NCI-H82 treated with DMSO at 0.1 percent for 48 hours (cell line): ENCODE measurements around the gene NDUFAB1.
"Not testable (repeated sequence)": the region's sequence is repeated elsewhere in the genome, so short reads cannot be mapped to it uniquely, and the experiment has no call there.

Source experiments
- DNase-seq: peaks from one replicate; lab custom pipeline; 2025; ENCODE audit not compliant: unreplicated experiment; lab: John Stamatoyannopoulos, UW

The NDUFAB1 gene

DNA sequence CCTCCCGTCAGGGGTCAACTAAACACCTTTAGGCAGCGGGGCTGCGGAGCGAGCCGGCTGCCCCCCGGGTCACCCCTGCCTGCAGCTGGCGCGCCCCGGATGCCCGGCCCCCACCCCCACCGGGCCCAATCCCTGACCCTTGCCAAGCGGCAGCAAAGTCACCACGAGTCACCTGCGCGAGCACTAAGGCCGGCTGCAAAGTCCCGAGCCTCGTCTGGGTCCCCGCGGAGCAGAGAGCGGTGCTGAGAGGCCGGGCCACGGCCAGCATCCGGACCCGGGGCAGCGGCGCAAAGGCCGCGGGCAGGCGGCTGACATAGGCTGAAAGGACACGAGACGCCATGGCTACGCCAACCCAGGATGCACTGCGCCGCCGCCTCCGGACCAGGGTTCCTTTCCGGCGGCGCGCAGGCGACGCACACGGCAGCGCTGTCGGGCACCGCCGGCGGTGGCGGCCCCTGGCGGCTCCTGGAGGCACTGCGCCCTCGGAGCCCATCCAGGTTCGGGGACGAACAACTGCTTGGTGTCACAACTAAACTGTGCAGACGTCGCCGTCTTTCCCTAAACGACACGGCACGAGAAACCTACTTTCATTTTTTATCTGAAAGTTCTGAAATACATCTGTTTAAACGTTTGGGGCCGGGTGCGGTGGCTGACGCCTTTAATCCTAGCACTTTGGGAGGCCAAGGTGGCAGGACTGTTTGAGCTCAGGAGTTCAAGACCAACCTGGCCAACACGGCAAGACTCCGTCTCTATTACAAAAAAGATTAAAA is at the start of gene NDUFAB1:
TSS of gene NDUFAB1 (minus strand) at position 366 of the 770 bp plus-strand sequence. CDS start at position 340, 26 bp downstream.
- DNase-seq: peak; percentile 53

DNA sequence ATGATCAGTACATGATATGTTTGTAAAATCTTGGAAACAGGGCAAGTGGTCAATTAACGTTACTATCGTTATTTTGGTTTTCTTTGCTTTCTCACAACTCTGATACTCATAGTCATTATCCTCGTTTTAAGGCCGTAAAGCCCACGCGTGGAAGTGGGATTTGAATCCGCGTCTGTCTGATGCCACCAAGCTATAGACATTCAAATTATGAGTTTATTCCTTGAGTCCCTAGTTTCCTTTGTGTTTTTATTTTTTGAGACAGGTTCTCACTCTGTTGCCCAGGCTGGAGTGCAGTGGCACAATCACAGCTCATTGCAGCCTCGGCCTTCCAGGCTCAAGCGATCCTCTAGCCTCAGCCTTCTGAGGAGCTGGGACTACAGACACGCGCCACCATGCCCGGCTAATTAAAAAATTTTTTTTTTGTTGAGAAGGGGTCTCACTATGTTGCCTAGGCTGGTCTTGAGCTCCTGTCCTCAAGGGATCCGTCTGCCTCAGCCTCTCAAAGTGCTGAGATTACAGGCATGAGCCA is 46.2 kb upstream of the NDUFAB1 start:
- DNase-seq: no peak

DNA sequence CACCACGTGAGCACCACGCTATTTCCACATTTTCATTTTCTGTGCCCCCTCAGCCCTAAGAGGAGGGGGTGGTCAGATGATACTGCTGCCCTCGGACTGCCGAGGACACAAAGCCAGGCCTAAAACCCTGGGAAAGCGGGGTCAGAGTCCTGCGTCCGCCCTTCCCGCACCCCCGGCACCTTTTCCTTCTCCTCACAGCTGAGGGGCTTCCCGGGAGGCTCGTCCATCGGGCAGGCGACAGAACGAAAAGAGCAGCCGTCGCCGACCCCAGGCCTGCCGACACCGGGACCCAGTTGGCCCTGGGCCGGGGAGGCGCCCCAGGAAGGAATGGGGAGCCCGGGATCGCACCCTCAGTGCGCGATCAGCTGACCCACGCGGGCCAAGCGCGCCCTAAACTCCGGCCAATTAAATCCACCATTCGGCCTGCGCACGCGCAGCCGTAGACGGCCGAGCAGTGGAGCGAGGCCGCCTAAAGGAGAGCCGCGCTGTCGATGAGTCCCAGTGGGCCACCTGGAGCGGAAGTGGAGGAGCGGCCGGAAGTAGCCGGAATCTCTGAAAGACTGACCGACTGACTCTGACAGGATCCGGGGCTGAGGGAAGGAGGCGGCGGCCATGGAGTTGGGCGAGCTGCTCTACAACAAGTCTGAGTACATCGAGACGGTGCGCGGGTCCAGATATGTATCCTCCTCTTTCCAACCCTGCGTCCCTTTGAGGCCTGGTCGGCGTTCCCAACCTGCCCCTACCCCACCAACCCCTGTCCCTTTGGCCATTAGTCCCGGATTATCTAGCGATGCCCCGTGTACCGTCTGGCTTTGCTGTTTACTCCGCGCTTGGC is 45.0 kb upstream of the NDUFAB1 start, which contains the start of the genes DCTN5 and PALB2:
TSS of gene DCTN5 (plus strand) at position 536 of the 835 bp plus-strand sequence. CDS start at position 613, 77 bp downstream.
TSS of gene PALB2 (minus strand) at position 380 of the 835 bp plus-strand sequence. CDS start at position 227, 153 bp downstream.
- DNase-seq: peak; percentile 83

DNA sequence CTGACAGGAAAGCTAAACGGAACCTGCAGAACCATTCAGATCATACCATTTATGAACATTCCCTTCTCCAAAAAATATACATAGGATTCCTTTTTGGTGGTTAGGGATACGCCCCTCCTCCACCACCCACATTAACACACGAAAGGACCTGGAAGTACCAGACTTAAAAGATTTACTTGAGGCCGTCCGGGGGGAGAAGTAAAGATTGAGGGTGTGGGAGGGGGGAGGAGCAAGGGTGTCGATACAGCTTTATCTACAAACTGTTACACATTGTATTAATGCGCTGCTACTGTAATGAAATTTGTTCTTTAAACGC is 44.5 kb upstream of the NDUFAB1 start:
- DNase-seq: peak; percentile 22

DNA sequence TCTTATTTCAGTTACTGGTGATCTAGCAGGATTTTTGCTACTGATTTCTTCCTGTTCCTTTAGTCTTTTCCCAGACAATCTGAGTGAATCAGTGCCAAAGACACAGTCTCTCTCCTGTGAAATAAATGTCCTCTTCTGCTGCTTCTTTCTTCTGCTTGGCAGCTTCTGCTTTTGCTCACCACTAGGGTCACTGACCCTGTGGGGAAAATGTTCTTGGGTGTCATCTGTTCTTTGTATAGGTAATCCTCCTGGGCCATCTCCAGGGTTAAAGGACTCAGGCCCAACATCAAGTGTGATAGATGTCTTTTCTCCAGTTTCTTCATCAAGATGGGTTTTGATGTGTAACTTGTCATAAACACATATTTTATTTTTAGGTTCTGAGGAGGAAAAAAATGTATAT is 39.8 kb upstream of the NDUFAB1 start:
- DNase-seq: no peak

DNA sequence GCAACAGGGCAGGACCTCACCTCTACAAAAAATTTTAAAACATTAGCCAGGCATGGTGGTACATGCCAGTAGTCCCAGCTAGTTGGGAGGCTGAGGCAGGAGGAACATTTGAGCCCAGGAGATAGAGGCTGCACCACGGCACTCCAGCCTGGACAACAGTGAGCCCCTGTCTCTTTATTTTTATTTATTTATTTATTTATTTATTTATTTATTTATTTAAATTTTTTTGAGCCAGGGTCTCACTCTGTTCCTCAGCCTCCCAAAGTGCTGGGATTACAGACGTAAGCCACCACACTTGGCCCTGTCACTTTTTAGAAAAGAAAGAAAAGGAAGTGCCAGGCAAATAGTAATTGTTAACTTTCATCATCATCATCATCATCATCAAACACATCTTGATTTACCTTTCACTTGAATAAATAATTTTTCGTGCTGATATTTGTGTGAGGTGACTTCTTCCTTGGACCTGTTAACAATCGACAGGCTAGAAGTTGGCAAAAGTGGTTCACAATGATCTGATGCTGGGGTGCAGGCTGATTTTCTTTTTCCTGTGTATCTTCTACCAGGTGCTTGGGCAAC is 38.4 kb upstream of the NDUFAB1 start:
- no peak for DNase-seq

DNA sequence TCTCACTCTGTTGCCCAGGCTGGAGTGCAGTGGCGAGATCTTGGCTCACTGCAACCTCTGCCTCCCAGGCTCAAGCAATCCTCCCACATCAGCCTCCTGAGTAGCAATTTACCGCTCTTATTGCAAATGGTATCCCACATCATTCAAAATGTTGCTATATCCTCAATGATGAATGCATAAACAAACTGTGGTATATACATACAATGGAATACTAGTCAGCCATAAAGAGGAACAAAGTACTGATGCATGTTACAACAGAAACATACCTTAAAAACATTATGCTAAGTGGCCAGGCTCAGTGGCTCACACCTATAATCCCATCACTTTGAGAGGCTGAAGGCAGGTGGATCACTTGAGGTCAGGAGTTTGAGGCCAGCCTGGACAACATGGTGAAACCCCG is 35.8 kb upstream of the NDUFAB1 start:
- DNase-seq: not testable (repeated sequence)

DNA sequence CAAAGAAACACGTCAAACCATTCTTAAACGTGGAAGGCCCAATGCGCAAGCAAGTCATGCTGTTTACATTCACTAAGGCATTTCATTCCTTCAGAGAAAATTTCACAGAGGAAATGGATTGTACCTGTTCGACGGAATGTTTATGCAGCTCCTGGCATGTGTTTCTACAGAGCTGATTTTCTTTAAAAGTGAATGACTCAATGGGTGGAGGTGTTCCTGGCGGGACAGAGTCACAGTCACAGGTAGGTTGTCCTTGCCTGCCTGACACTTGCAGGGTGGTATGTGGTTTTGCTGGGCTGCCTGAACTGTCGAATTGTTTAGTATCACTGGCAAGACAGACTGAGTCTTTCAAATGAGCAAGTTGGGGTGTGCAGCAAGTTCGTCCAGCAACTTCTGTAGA is 33.4 kb upstream of the NDUFAB1 start:
- no peak for DNase-seq

DNA sequence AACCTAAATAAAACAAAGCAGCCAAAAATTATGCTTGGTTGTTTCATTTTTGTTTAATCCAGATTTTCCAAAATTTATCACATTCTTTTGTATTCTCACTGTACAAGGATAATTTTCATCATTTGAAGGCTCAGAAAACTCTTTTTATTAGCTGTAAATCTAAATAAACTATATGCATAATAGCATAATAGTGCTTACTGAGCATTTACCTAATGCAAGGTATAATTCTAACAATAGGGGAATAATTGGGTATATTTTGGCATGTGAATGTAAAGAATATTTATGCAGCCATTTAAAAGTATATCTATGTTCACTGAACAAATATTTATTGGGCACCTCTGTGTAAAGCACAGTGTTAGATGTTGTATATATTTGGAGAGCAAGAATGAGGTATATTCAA is 28.0 kb upstream of the NDUFAB1 start:
- DNase-seq: no peak

DNA sequence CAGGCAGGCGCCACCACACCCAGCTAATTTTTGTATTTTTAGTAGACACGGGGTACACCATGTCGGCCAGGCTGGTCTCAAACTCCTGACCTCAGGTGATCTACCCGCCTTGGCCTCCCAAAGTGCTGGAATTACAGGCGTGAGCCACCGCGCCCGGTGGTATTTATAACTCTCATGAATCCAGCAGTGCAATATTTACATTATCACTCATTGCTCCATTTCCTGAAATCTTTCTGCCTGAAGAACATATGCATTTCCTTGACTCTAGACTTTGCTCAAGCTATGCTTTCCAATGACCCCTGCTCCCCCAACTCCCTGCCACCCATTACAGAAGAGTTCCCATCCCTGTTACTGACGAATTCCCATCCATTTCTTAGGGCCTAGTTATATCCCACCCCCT is 19.7 kb upstream of the NDUFAB1 start:
- DNase-seq: no peak

DNA sequence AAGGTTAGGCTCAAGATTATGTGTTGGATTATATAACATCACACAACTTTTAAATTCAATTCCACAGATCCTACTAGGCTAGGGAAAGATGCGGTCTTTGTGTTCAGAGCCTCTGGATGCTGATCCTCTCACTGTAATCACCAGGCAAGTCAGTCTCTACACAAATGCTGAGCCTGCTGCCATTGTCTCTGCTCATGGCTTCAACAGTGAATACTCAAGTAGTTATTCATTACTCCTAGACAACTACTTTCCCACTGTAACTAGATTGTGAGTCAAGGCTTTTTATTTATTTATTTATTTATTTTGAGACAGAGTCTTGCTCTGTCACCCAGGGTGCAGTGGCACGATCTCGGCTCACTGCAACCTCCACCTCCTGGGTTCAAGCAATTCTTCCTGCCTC is 15.8 kb upstream of the NDUFAB1 start:
- DNase-seq: no peak

DNA sequence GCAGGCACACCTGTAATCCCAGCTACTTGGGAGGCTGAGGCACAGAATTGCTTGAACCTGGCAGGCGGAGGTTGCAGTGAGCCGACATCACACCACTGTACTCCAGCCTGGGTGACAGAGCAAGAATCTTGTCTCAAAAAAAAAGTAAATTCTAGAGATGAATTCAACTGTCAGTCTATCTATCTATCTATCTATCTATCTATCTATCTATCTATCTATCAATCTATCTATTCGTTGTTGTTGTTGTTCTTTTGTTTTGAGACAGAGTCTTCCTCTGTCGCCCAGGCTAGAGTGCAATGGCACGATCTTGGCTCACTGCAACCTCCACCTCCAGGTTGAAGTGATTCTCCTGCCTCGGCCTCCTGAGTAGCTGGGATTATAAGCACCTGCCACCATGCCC is 14.8 kb upstream of the NDUFAB1 start:
- not testable (repeated sequence) for DNase-seq

DNA sequence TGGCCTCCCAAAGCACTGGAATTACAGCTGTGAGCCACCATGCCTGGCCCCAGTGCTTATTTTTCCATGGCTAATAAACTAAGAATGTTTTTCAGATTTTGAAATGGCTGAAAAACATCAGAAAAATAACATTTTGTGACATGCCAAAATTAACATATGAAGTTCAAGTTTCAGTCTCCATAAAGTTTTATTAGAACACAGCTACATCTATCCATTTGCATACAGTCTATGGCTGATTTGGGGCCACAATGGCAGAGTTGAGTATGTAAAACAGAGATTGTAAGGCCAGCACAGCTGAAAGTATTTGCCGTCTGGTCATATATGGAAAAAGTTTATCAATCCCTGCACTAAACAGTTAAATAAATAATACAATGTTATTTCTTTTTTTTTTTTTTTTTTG is 13.8 kb upstream of the NDUFAB1 start:
- DNase-seq: no peak

DNA sequence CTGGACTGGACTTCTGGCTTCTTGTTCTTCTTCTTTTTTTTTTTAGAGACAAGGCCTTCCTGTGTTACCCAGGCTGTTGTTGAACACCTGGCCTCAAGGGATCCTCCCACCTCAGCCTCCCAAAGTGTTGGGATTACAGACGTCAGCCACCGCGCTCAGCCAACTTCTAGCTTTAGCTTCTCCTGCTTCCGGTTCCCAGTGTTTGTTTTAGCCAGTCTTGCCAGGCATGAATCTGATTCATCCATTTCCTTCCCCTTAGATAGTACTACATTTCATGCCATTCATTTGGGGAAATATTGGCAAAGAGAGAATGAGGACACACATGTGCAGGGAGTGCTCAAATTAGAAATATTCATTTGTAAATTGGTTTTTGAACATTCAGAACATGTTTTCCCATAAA is 12.1 kb upstream of the NDUFAB1 start:
- no peak for DNase-seq

DNA sequence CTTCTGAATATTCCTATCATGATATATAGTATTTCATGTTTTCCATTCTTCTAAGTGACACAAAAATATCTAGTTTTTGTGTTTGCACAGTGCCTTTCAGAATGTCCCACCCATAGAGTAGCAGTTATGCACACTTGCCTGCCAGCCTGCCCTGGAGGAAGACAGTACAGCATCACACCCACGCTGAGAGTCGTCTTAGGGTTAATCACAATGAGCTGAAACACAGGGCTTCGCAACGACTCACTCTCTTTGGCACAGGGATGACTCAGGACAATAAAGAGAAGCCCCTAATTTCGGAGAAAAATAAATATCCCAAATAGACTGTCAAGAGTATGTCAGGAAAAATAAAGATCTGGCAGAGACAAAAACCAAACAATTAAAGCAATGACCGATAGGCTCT is 11.6 kb upstream of the NDUFAB1 start:
- DNase-seq: no peak

DNA sequence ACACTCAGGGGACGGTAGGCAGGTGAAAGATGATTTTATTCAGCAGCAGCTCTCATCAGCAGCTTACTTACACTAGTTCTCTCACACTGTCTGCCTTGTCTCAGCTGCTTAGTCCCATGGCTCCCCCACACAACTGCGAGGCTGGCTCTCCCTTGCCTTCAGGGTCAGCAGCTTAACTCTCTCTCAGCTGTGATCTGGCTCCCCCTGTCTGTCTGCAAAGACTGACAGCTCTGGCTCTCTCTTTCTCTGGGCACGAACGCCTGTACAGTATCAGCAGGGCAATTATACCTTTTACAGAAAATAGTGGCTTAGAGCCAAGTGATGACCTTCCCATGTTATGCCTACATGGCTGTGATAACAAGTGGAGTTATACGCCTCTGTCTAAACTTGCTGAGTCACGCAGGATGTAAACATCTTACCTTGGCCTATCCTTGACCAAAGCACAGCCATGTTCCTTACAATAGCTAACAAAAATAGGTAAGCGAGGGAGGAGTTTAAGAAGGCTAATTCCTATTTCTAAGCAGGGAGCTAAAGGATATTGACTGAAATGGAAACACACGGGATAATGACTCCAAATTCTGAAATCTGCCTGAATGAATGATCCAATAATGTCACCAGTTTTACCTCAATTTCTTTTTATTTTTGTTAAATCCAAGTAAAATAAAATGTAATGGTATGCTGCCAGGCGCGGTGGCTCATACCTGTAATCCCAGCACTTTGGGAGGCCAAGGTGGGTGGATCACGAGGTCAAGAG is 1.1 kb upstream of the NDUFAB1 start:
- peak; percentile 58 for DNase-seq

DNA sequence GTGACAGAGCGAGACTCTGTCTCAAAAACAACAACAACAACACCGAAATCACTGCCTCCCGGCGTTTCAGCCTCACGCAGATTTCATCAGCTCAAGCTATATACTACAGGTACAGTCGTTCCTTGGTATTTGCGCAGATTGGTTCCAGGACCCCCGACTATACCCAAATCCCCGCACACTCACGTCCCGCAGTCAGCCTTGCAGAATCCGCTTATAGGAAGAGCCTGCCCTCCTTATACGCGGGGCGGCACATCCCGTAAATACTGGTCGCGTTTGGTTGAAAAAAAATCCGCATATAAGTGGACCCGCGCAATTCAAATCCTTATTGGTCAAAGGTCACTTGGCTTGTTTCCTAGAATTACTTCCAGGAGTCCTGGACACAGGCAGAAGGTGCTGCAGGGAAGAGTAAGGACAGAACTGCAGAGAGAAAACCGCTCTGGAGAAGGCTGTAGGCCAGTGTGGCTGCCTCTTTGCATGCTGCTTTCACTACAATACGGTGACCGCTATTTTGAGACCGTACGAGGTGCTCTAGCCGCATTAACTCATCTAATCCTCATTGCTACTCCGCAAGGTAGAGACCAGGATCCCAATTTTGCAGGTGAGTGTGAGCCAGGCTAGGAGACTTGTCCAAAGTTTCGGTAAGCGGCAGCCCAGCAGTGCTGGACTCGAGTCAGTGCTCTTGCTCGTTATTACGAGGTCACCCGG is 718 bp downstream of the NDUFAB1 start:
- DNase-seq: no peak

DNA sequence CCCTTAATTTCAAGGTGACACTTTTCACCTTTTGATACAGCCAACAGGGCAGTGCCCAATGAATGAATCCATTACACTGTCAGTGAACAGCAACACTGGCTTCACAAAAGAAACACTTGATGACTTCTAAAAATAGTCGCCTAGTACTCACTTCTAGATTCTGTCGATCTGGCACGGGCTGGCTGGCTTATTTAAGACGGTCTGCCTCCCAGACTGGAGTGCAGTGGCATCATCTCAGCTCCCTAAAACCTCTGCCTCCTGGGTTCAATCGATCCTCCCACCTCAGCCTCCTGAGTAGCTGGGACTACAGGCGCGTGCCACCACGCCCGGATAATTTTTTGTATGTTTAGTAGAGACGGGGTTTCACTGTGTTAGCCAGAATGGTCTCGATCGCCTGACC is 1.9 kb downstream of the NDUFAB1 start:
- DNase-seq: no peak

DNA sequence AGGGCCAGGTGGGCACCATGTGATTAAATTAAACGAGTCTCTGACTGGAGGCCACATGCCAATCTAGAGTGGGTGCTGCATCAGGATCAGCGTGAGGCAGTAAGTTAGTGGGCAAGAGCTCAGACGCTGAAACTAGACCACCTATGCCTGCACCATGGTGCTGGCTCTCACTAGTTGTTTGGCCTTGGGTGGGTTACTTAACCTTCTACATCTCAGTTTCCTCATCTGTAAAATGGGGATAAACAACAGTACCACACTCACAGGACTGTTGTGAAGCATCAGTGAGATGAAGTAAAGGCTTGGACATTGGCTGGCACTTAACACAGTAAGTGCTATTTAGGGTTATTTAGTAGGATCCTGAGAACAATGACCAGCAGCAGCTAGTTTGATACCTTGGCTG is 5.9 kb downstream of the NDUFAB1 start:
- DNase-seq: no peak

DNA sequence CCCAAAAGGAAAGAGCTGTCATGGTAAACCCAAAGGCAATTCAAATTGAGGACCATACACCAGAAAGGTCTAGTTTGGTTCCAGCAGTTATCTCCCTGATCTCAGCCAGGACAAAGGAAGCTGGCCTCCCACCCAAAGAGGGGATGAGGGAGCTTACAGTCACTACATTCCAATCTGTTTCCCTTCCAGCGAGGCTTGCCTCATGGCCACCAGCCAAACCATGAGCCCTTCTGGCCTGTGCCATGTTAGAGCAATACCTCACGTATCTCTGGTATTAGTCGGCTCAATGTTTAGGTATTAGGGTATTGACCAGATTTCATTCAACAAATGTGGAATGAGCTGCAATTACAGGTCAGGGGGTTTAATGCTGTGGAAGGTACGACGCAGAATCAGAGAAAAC is 8.4 kb downstream of the NDUFAB1 start:
- no peak for DNase-seq
